K562 (cell line): ENCODE data around the gene MPRIP. TPM values are rescaled to one million over a fixed set of nuclear protein-coding genes. Genes with fewer than 3 reads are reported as not detected.

Source experiments
- CBFB ChIP-seq: sonication (generic); formaldehyde crosslinking; IDR thresholded peaks from 2 replicates; pipeline ENCODE4 v1.4.0; 2020; ENCODE audit warnings: mild to moderate bottlenecking, missing genetic modification reagents
- FUS ChIP-seq: fragments of 200-400 bp; formaldehyde crosslinking; optimal IDR thresholded peaks from 2 replicates; pipeline ENCODE3; 2017; ENCODE audit warnings: low read depth, low read length
- MCM7 ChIP-seq, 2 experiments: fragments of 450-650 bp; IDR thresholded peaks; 2 replicates each; pipeline ENCODE4 v1.6.1; 2016 to 2018
- MTA2 ChIP-seq: fragments of 450-650 bp; IDR thresholded peaks from 2 replicates; pipeline ENCODE4 v1.6.1; 2016; ENCODE audit warnings: low read depth
- NCOA4 ChIP-seq: fragments of 450-650 bp; IDR thresholded peaks from 2 replicates; pipeline ENCODE4 v1.6.1; 2018; ENCODE audit warnings: mild to moderate bottlenecking; ENCODE audit not compliant: partially characterized antibody
- RNF2 ChIP-seq: sonication (generic); IDR thresholded peaks from 2 replicates; pipeline ENCODE4 v1.6.1; 2016
- U2AF1 ChIP-seq: fragments of 200-400 bp; formaldehyde crosslinking; optimal IDR thresholded peaks from 2 replicates; pipeline ENCODE3; 2017; ENCODE audit warnings: mild to moderate bottlenecking, low read depth, low read length, moderate library complexity
- XRCC4 ChIP-seq: IDR thresholded peaks from one replicate; pipeline ENCODE4 v1.6.1; 2011; ENCODE audit not compliant: insufficient read depth, insufficient read length; ENCODE audit errors: extremely low read depth
- ZNF134 ChIP-seq: fragments of 250-450 bp; sonication (Bioruptor Pico); conservative IDR thresholded peaks from 2 replicates; pipeline ENCODE4 v1.4.0; 2020
- ZNF146 ChIP-seq: IDR thresholded peaks from one replicate; pipeline ENCODE4 v1.6.1; 2018; ENCODE audit warnings: missing compliant biosample characterization; ENCODE audit not compliant: unreplicated experiment
- polyA plus RNA-seq, 8 experiments: library from polyadenylated mRNA; depleted of rRNA in 4 of 8; stranded (reverse) in 5 of 8; unstranded in 3 of 8; fragments of >200 nt; fragmentation: Nextera tagmentation in 2 of 8; fragmentation: Illumina TruSeq in 1 of 8; extraction: Ambion mirVana in 2 of 8; extraction: Trizol in 1 of 8; gene quantifications; 2 replicates each; pipeline versions ENCODE4 v1.2.1 to v1.2.3, GENCODE V29; 2011 to 2014; ENCODE audit warnings: inconsistent platforms in 1 of 8, missing spikeins in 1 of 8
- total RNA-seq, 7 experiments: library from RNA; depleted of rRNA in 6 of 7; stranded (reverse); fragments of >200 nt in 6 of 7; fragmentation: Illumina TruSeq in 2 of 7; extraction: Trizol in 2 of 7; gene quantifications; 2 replicates each; pipeline versions ENCODE4 v1.2.1 to v1.2.3, GENCODE V29; 2011 to 2021; ENCODE audit warnings: low replicate concordance in 1 of 7
- TF ChIP-seq, protein P1 (sequence below): sonication (generic); formaldehyde crosslinking; IDR thresholded peaks from 2 replicates; pipeline ENCODE4 v1.8.0; 2023; ENCODE audit warnings: missing genetic modification reagents, mild to moderate bottlenecking, borderline replicate concordance
- TF ChIP-seq, protein P2 (sequence below): sonication (generic); formaldehyde crosslinking; IDR thresholded peaks from 2 replicates; pipeline ENCODE4 v1.8.1; 2023; ENCODE audit warnings: mild to moderate bottlenecking, missing genetic modification reagents
- TF ChIP-seq, protein P3 (sequence below), 3 experiments: fragments of 200-800 bp in 1 of 3; fragments of 250-450 bp in 1 of 3; fragments of 450-650 bp in 1 of 3; sonication (Bioruptor Pico) in 1 of 3; sonication (Bioruptor generic) in 1 of 3; formaldehyde crosslinking in 1 of 3; IDR thresholded peaks; 2 replicates each; pipeline versions ENCODE4 v1.6.1 to v1.8.0; 2016 to 2022; ENCODE audit warnings: mild to moderate bottlenecking in 2 of 3, missing genetic modification characterization in 2 of 3, missing compliant biosample characterization in 1 of 3, moderate library complexity in 1 of 3

Gene MPRIP
- total and polyA plus RNA-seq, 9 of the 15 experiments (the other 6 are each of a cell fraction or from before 2014, with no cell fraction given) = 10.0 to 72.6 (median 30.1) TPM

- TF ChIP-seq, protein P1, sequence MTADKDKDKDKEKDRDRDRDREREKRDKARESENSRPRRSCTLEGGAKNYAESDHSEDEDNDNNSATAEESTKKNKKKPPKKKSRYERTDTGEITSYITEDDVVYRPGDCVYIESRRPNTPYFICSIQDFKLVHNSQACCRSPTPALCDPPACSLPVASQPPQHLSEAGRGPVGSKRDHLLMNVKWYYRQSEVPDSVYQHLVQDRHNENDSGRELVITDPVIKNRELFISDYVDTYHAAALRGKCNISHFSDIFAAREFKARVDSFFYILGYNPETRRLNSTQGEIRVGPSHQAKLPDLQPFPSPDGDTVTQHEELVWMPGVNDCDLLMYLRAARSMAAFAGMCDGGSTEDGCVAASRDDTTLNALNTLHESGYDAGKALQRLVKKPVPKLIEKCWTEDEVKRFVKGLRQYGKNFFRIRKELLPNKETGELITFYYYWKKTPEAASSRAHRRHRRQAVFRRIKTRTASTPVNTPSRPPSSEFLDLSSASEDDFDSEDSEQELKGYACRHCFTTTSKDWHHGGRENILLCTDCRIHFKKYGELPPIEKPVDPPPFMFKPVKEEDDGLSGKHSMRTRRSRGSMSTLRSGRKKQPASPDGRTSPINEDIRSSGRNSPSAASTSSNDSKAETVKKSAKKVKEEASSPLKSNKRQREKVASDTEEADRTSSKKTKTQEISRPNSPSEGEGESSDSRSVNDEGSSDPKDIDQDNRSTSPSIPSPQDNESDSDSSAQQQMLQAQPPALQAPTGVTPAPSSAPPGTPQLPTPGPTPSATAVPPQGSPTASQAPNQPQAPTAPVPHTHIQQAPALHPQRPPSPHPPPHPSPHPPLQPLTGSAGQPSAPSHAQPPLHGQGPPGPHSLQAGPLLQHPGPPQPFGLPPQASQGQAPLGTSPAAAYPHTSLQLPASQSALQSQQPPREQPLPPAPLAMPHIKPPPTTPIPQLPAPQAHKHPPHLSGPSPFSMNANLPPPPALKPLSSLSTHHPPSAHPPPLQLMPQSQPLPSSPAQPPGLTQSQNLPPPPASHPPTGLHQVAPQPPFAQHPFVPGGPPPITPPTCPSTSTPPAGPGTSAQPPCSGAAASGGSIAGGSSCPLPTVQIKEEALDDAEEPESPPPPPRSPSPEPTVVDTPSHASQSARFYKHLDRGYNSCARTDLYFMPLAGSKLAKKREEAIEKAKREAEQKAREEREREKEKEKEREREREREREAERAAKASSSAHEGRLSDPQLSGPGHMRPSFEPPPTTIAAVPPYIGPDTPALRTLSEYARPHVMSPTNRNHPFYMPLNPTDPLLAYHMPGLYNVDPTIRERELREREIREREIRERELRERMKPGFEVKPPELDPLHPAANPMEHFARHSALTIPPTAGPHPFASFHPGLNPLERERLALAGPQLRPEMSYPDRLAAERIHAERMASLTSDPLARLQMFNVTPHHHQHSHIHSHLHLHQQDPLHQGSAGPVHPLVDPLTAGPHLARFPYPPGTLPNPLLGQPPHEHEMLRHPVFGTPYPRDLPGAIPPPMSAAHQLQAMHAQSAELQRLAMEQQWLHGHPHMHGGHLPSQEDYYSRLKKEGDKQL (CRISPR knock-in tag) = no peak
- TF ChIP-seq FUS (no peak), NCOA4 (no peak), XRCC4 (no peak), ZNF134 (no peak), MTA2 (no peak), MCM7 (IDR thresholded peaks at IDR 0.05) (no peak), RNF2 (no peak), ZNF146 (CRISPR knock-in tag) (no peak), CBFB (CRISPR knock-in tag) (no peak), U2AF1 (no peak)
- TF ChIP-seq, protein P2, sequence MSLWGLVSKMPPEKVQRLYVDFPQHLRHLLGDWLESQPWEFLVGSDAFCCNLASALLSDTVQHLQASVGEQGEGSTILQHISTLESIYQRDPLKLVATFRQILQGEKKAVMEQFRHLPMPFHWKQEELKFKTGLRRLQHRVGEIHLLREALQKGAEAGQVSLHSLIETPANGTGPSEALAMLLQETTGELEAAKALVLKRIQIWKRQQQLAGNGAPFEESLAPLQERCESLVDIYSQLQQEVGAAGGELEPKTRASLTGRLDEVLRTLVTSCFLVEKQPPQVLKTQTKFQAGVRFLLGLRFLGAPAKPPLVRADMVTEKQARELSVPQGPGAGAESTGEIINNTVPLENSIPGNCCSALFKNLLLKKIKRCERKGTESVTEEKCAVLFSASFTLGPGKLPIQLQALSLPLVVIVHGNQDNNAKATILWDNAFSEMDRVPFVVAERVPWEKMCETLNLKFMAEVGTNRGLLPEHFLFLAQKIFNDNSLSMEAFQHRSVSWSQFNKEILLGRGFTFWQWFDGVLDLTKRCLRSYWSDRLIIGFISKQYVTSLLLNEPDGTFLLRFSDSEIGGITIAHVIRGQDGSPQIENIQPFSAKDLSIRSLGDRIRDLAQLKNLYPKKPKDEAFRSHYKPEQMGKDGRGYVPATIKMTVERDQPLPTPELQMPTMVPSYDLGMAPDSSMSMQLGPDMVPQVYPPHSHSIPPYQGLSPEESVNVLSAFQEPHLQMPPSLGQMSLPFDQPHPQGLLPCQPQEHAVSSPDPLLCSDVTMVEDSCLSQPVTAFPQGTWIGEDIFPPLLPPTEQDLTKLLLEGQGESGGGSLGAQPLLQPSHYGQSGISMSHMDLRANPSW (CRISPR knock-in tag) = no peak
- TF ChIP-seq, protein P3, sequence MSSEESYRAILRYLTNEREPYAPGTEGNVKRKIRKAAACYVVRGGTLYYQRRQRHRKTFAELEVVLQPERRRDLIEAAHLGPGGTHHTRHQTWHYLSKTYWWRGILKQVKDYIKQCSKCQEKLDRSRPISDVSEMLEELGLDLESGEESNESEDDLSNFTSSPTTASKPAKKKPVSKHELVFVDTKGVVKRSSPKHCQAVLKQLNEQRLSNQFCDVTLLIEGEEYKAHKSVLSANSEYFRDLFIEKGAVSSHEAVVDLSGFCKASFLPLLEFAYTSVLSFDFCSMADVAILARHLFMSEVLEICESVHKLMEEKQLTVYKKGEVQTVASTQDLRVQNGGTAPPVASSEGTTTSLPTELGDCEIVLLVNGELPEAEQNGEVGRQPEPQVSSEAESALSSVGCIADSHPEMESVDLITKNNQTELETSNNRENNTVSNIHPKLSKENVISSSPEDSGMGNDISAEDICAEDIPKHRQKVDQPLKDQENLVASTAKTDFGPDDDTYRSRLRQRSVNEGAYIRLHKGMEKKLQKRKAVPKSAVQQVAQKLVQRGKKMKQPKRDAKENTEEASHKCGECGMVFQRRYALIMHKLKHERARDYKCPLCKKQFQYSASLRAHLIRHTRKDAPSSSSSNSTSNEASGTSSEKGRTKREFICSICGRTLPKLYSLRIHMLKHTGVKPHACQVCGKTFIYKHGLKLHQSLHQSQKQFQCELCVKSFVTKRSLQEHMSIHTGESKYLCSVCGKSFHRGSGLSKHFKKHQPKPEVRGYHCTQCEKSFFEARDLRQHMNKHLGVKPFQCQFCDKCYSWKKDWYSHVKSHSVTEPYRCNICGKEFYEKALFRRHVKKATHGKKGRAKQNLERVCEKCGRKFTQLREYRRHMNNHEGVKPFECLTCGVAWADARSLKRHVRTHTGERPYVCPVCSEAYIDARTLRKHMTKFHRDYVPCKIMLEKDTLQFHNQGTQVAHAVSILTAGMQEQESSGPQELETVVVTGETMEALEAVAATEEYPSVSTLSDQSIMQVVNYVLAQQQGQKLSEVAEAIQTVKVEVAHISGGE (CRISPR knock-in tag; IDR thresholded peaks at IDR 0.05) = no peak
These were observed 480 bp upstream of the MPRIP start (continued) for GRCh38 chr17:17041571-17042383.
